CD4-positive, alpha-beta T cell treated with Interleukin-2 at 100 ng/mL for 4 hours (primary cell): ENCODE measurements around the gene WDR27.
"Not testable (repeated sequence)": the region's sequence is repeated elsewhere in the genome, so short reads cannot be mapped to it uniquely, and the experiment has no call there.

ENCODE experiments used
- DNase-seq: peaks from one replicate; pipeline ENCODE4 v3.0.0-alpha.2; 2020; ENCODE audit warnings: low spot score

Gene WDR27

GRCh38 chr6:169639653-169640278, 62.1 kb downstream of the WDR27 start:
- DNase-seq: no peak

DNA sequence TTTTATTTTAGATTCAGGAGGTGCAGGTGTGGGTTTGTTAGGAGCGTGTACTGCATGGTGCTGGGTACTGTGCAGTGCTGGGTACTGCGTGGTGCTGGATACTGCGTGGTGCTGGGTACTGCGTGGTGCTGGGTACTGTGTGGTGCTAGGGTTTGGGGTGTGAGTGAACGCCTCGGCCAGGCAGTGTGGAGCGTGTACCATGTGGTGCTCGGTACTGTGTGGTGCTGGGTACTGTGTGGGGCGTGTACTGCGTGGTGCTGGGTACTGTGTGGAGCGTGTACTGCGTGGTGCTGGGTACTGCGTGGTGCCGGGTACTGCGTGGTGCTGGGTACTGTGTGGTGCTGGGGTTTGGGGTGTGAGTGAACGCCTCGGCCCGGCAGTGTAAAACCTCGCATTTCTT, 62.9 kb downstream of the WDR27 start:
- DNase-seq: no peak

DNA sequence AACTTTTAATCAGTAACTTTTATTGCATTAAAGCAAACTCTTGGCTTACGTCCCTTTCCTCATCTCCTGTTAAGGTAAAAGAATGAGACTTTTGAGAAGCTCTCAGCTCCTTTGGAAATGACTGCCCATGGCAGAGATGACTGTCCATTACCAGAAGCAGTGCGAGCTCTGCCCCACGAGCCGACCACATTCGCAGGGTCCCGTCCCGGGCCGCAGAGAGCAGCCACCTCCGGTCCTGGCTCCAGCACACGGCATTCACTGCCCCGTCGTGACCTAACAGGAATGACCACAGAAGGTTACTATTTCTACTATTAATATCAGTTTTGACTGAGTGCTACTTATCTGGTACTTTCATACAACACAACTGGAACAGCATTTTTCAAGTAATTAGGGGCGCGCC, 63.4 kb downstream of the WDR27 start:
- no peak for DNase-seq

- DNase-seq: no peak
These were observed 66.5 kb downstream of the WDR27 start for GRCh38 chr6:169635345-169635744.

GRCh38 chr6:169632841-169633240, 69.0 kb downstream of the WDR27 start:
- DNase-seq: no peak

- DNase-seq: no peak
These were observed 72.6 kb downstream of the WDR27 start for GRCh38 chr6:169629256-169629655.

DNA sequence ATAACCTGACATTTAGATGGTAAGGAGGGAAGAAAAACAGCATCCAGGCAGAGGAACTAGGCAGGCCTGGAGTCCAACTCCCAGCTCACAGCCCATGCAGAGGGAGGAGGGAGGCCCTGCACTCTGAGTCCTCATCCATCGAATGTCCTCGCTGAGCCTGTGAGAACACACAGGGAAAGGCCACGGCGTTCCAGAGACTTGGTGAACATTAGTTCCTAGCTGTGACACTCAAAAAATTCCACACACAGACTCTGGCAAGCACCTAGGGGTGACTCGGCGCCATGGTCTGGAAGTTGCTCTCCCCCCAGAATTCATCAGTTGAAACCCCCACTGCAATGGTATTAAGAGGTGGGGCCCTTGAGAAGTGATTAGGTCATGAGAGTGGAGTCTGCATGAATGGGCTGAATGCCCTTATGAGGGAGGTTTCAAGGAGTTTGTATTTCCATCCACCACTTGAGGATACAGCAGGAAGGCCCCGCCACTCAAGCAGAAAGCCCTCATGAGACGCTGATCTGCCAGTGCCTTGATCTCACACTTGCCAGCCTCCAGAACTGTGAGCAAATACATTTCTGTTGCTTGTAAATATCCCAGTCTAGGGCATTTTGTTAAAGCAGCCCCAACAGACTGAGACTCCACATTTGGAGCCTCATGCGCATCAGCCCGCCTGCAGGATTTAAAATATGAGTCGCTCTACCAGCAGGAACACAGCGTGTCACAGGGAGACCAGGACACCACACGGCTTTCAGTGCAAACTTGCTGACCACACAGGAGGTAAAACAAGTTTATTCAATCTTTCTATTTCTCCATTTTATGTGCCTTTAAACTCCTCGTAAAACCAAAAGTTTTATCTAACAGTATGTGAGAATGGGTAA, 73.9 kb downstream of the WDR27 start:
- no peak for DNase-seq

DNA sequence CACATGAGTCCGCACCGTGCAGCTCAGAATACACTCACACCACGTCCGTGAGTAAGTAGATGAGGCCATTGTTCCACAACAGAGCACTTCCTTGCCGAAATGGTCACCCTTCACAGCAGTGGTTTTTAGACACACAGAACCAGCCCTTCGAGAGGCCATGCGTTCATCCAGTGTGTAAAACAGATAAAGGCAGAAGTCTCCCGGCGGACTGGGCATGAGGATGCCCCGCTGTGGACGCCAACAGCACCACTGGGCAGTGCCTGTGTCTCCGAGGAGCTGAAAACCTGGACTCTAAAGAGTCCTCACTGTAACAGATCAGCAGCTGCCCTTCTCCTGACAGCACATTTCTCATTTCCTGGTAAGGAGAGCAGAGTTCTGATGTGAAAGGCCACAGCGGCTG, 75.2 kb downstream of the WDR27 start:
- DNase-seq: no peak

GRCh38 chr6:169626169-169626568, 75.7 kb downstream of the WDR27 start:
- no peak for DNase-seq

- DNase-seq: no peak
These were observed 76.5 kb downstream of the WDR27 start for GRCh38 chr6:169625376-169625775.

DNA sequence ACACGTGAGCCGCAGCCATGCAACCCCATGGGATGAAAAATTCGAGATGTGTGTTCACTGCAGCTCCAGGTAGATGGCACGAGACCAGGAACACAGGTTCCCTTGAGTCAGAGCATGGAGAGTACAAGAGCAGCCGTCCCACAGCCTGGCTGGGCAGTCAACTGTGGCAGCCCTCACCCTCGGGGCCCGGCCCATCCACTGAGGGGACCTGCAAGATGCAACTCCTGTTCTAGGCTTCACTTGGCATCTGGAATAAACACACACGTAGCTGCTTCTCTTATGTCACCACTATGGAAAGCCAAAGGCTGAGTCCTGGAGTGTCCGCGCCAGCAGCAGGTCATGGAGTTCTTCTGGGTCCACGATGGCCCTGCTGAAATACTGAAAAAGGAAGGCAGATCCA, 77.0 kb downstream of the WDR27 start:
- no peak for DNase-seq

DNA sequence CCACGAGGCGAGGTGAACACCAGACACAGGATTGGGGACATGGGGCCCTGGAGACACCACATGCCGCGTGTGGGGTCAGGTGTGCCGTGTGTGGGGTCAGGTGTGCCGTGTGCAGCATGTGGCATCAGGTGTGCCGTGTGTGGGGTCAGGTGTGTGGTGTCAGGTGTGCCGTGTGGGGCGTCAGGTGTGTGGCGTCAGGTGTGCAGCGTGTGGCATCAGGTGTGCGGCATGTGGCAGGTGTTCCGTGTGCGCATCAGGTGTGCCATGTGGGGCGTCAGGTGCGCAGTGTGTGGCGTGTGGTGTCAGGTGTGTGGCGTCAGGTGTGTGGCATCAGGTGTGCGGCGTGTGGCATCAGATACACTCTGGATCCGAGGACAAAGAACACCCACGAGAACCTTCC, 77.9 kb downstream of the WDR27 start:
- DNase-seq: no peak

- no peak for DNase-seq
These were observed 78.5 kb downstream of the WDR27 start for GRCh38 chr6:169623343-169623742.

- DNase-seq: no peak
These were observed 79.2 kb downstream of the WDR27 start for GRCh38 chr6:169622618-169623017.

- no peak for DNase-seq
These were observed 80.5 kb downstream of the WDR27 start for GRCh38 chr6:169621311-169621710.

DNA sequence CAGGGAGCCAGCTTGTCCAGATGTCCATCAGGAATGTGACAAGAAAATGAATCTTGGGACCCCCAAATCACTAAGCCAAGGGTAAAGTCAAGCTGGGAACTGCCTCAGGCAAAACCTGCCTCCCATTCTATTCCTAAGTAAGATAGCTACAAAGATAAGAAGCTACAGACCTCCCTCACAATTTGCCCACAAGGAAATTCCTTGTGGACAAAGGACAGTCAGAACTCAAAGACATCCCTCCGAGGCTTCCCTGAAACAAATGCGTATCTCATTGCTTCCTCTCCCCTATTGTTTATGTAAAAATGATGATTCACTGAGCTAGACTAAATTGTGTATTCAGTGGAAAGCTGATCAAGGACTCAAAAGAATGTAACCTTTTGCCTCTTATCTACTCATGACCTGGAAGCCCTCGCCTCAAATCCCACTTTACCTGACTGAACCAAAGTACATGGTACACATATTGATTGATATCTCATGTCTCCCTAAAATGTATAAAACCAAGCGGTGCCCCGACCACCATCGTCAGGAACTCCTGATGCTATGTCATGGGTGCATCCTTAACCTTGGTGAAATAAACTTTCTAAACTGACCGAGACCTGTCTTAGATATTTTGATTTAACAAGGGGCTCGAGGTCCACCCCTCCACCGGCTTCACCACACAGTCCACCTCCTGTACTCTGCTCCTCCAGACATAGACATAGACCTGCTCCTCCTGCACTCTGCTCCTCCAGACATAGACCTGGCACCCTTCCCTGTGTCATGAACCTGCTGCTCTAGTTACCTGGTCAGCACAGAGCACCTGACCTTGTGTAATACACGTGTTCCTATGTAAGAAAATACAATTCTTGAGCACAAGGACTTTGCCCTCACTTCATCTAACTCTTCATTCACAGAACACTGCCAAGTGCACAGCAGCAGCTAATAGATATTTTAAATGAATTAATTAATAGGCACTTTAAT, 81.4 kb downstream of the WDR27 start:
- DNase-seq: no peak

- no peak for DNase-seq
These were observed 82.2 kb downstream of the WDR27 start for GRCh38 chr6:169619650-169620049.

DNA sequence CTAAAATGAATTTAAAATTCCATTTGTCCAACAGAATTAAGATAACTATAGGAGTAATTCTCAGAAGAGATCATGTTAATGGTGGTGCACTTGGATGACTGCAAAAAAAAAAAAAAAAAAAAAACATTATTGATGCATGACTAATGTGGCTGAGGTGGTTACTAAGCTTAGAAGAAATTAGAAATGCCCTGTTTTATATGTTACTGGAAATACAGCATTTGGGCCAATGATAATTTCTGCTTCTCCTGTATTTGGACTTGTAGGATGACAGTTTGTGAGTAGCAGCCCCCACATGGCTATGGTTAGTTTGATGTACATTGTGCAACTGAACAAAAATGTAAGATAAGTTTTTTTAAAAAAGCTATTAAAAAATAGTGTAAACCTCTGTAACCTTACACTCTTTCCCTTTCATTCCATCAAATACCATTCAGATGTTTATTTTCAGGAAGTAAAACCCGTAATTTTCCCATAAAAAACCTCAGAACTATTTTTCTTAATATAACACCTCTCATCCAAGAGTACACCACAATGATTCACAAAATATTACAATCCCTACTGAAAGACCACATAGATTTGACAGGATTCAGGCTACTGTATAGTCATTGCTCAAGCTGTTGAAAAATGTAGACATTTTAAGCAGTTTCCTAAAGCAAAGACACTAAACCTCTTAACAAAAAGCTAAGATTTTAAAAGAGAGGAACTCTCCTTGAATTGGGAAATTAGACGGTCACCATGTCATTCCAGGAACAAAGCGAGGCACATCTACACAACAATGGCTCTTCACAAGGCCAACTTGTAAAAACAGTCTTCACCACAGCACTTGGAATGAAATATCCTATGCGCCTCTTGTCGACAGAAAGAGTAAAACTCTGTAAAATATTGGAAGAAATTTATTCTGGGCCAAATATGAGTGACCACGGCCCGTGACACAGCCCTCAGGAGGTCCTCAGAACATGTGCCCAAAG, 83.0 kb downstream of the WDR27 start:
- DNase-seq: no peak

- DNase-seq: no peak
These were observed 84.3 kb downstream of the WDR27 start for GRCh38 chr6:169617562-169617961.

GRCh38 chr6:169608609-169609008, 93.2 kb downstream of the WDR27 start:
- not testable (repeated sequence) for DNase-seq

- DNase-seq: no peak
These were observed 97.8 kb downstream of the WDR27 start for GRCh38 chr6:169604076-169604475.
